ENCODE results near the gene BCAS4.
"Not testable (repeated sequence)": the region's sequence is repeated elsewhere in the genome, so short reads cannot be mapped to it uniquely, and the experiment has no call there.

BCAS4 gene

DNA sequence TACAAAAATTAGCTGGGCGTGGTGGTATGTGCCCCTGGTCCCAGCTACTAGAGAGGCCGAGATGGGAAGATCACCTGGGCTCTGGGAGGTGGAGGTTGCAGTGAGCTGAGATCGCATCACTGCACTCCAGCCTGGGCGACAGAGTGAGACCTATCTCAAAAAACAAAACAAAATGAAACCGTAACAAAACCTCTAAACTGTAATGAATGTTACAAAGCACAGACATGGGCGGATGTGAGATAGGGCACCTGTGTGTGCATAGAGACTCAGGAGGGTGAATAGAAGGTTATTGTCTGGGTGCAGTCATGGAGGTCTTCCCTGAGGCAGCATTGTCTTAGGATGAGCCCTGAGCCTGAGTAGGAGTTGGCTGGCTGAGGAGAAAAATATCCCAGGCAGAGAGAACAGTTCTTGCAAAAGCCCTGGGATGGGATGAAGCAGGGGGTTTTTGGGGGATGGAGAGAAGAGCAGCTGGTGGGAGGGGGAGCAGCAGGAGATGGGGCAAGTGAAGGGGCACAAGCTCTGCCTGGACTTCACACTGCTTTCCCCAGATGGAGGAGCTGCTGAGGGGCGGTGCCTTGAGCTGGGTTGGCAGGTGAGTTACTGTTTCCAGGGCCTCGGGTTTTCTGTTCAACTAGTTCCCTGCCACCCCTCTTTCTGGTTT lies 5.2 kb downstream of the BCAS4 start:
- DNase-seq = no peak

DNA sequence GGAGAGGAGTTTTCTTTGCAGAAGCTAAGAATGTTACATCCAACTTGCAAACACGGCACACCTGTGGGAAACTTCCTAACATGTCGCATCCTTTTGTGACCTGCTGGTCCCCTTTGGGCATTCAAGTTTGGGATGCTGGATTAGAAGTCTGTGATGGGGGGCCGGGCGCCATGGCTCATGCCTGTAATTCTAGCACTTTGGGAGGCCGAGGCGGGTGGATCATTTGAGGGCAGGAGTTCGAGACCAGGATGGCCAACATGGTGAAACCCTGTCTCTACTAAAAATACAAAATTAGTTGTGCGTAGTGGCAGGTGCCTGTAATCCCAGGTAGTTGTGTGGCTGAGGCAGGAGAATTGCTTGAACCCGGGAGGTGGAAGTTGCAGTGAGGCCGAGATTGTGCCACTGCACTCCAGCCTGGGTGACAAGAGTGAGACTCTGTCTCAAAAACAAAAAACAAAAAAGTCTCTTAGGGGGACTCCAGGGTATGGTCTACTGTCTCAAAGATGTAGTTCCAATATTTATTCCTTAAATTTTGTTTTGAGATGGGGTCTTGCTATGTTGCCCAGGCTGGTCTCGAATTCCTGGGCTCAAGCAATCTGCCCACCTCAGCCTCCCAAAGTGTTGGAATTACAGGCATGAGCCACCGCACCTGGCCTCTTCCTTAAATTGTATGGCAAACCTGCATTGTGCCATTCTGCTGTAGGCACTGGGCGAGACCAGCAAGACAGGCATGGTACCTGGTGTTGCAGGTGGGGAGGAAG lies 6.3 kb downstream of the BCAS4 start:
- not testable (repeated sequence) for DNase-seq

GRCh38 chr20:50801747-50802125 lies 6.9 kb downstream of the BCAS4 start:
- no peak for DNase-seq

DNA sequence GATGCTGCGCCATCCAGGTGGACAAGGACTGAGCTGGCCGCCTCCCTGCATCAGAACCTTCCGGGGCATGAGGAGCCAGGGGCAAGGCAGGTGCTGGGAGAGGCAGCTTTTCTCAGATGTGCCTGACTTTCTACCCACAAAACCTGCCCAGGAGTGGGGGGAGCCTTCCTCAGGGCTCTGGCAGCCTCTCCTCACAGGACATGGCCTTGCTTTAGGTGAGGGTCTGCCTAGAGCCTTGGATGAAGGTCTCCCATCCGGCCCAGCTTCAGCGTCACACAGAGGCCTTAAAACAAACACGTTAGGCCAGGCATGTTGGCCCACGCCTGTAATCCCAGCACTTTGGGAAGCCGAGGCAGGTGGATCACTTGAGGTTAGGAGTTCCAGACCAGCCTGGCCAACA lies 7.4 kb downstream of the BCAS4 start:
- no peak for DNase-seq

GRCh38 chr20:50804437-50805348 lies 9.8 kb downstream of the BCAS4 start:
- no peak for DNase-seq

DNA sequence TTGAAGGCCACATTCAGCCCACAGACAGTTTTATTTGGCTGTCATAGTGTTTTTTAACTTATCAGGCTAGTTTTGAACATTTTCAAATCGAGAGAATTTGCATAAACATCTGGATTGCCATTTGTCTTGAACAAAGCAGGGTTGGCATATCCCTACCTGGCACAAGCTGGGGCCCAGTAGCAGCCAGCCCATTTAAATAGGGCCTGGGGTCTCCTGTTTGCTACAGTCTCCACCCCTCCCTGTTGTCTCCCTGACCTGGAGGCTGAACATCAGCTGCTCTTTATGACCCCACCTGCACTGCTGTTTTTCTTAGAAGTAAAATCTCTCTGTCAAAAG lies 10.5 kb downstream of the BCAS4 start:
- no peak for DNase-seq

GRCh38 chr20:50806126-50806768 lies 11.4 kb downstream of the BCAS4 start:
- DNase-seq = no peak

- DNase-seq = no peak
These were observed 15.2 kb downstream of the BCAS4 start for GRCh38 chr20:50810063-50810462.

GRCh38 chr20:50810842-50811241 lies 16.0 kb downstream of the BCAS4 start:
- DNase-seq = no peak

DNA sequence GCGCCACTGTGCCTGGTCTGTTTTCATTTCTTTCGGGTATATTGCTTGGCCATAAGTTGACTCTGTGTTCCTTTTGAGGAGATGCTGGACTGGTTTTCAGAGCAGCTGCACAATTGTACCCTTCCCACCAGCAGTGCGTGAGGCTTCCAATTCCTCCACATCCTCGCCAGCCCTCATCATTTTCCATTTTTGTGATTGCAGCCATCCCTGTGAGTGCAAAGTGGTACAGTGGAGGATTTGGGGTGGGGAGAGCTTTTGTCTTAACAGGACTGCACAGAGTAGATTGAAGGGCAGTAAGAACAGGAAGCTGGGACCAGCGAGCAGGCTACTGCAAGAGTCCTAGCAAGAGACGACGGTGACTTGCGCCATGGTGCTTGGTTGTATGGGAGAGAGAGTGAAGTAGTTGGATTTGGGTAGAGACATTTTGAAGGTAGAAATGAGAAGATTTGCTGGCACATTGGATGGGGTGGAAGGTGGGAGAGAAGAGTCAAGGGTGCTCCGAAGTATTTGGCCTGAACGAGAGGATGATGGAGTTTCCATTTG lies 18.3 kb downstream of the BCAS4 start:
- DNase-seq = no peak

GRCh38 chr20:50813801-50814200 lies 18.9 kb downstream of the BCAS4 start:
- DNase-seq = no peak

DNA sequence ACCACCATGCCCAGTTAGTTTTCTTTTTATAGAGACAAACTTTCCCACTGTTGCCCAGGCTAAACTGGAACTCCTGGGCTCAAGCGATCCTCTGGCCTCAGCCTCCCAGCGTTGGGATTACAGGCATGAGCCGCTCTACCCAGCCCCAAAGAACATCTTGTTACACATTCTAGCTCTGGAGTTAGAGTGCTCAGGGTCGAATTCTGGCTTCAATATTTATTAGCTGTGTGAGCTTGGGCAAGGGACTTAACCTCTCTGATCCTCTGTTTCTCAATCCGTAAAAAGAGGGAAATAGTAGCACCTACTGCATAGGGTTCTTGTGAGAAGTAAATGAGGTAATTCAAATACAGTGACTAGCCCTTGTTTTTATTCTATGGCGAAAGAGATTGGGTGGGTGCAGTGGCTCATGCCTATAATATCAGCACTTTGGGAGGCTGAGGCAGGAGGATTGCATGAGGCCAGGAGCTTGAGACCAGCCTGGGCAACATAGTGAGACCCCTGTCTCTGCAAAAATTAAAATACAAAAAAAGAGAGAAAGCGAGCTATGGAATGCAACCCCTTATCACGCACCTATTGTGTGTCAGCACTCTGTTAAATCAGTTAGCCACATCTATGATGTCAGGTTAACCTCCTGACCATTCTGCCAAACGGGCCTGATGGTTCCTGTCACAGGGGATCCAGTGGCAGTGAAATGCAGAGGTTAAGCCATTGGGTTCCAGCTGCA lies 19.7 kb downstream of the BCAS4 start:
- DNase-seq = no peak

GRCh38 chr20:50815162-50815989 lies 20.5 kb downstream of the BCAS4 start:
- DNase-seq = no peak

- no peak for DNase-seq
These were observed 22.9 kb downstream of the BCAS4 start for GRCh38 chr20:50817776-50818172.

- DNase-seq = no peak
These were observed 24.5 kb downstream of the BCAS4 start for GRCh38 chr20:50819349-50819748.

DNA sequence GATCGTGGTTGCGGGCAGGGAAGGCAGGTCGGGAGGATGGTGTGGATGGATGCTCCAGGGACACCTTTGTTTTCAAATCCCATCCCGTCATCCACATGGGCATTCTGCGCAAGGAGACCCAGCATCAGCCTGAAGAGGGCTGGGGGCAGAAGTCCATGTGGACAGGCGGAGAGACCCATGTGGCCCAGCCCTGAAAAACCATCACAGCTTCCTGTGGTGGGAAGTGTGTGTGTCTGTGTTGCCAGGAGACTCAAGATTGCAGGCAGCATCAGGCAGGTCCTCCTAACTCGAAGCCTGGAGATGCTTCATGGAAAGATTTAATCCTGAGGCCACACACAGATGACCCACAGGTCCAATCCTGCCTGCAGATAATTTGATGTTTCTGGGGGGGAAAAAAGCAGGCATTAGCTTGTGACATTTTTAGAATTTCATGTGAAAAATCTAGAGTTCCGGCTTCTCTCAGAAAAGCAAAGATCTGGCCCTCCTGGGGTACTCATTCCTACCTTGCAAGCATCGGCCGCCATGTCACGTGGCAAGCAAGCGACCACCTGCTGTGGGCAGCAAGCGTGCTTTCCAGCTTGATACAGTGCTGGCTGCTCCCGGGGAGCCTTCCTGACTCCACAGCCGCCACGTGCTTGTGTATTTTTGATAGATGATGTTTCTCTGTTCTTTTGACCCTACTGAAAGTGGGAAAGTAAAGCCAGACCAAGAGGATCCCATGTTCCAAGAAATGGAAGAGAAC lies 25.8 kb downstream of the BCAS4 start:
- DNase-seq = no peak

GRCh38 chr20:50821257-50821921 lies 26.5 kb downstream of the BCAS4 start:
- no peak for DNase-seq

DNA sequence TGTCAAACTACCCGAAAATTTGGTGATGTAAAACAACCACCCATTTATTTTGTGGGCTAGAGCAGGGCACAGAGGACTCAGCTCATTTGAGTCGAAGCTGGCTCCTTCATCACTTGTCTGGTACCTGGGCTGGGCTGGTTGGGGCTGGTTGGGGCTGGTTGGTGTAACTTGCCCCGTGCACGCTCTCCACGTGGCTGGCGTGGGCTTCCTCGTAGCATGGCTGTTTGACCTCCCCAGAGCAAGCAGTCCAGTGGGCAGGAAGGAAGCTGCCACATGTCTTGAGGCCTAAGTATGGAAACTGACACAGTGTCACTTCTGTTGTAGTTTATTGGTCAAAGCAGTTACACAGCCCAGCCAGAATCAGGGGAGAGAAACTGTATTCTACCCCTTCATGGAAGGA lies 27.1 kb downstream of the BCAS4 start:
- DNase-seq = no peak

- DNase-seq = no peak
These were observed 28.5 kb downstream of the BCAS4 start for GRCh38 chr20:50823319-50823718.

GRCh38 chr20:50824137-50824536 lies 29.3 kb downstream of the BCAS4 start:
- no peak for DNase-seq

Measured in NCI-H2107 (cell line).